Measurements from ENCODE around the gene F10. TPM values are rescaled to one million over a fixed set of nuclear protein-coding genes. Genes with fewer than 3 reads are reported as not detected.

F10 gene
- total and polyA plus RNA-seq, 2 of the 13 experiments (the other 11 are each of a cell fraction or from before 2014, with no cell fraction given), result 58.4 to 237 TPM

- TF ChIP-seq ZBTB49 (CRISPR knock-in tag; IDR thresholded peaks at IDR 0.05; ENCODE audit: borderline replicate concordance) (no peak), THRA (CRISPR knock-in tag; IDR thresholded peaks at IDR 0.05; ENCODE audit: borderline replicate concordance) (no peak), NFIB (CRISPR knock-in tag; IDR thresholded peaks at IDR 0.05; ENCODE audit: borderline replicate concordance) (no peak), ZNF253 (CRISPR knock-in tag; IDR thresholded peaks at IDR 0.05; ENCODE audit: borderline replicate concordance) (peak; percentile 62; the same call in 1 of the 2 replicates), TEAD3 (CRISPR knock-in tag; optimal IDR thresholded peaks at IDR 0.05; ENCODE audit: borderline replicate concordance) (no peak), HES4 (CRISPR knock-in tag; IDR thresholded peaks at IDR 0.05; ENCODE audit: borderline replicate concordance) (peak; percentile 75; the same call in 1 of the 2 replicates), MAFK (conservative IDR thresholded peaks at IDR 0.05 in 1 of 2, IDR thresholded peaks at IDR 0.05 in 1 of 2; ENCODE audit: low read length in 2 of 2) (no peak), POLR2AphosphoS5 (IDR thresholded peaks at IDR 0.05; ENCODE audit: low read depth, low read length) (no peak), ZBTB37 (CRISPR knock-in tag; IDR thresholded peaks at IDR 0.05) (no peak), ZBTB8A (CRISPR knock-in tag; IDR thresholded peaks at IDR 0.05; ENCODE audit: borderline replicate concordance, low read depth) (no peak), TCF7 (IDR thresholded peaks at IDR 0.05; ENCODE audit: low read depth) (no peak), SNAPC4 (CRISPR knock-in tag; IDR thresholded peaks at IDR 0.05) (0 out of 2 replicates have a peak, but pooled peaks have one; percentile 77), DNMT1 (CRISPR knock-in tag; IDR thresholded peaks at IDR 0.05) (no peak; the same call in 1 of the 2 replicates), GRHL1 (CRISPR knock-in tag; conservative IDR thresholded peaks at IDR 0.05) (no peak)
Measured at GRCh38 chr13:113152984-113153809, 30.6 kb downstream of the F10 start (continued).
